Right lobe of liver (tissue), 4 donors: Measurements from ENCODE around the gene PPP1R36.

Experiments
- CTCF ChIP-seq, 4 donors: fragments of 200-600 bp in 3 of 4; fragments of 450-650 bp in 1 of 4; IDR thresholded peaks; one replicate each; pipeline versions ENCODE4 v1.5.1 to v1.8.0; 2016 to 2022; ENCODE audit warnings: antibody characterized with exemption in 4 of 4, mild to moderate bottlenecking in 2 of 4
- POLR2A ChIP-seq: fragments of 450-650 bp; IDR thresholded peaks from one replicate; pipeline ENCODE4 v1.6.1; 2017; ENCODE audit warnings: antibody characterized with exemption, mild to moderate bottlenecking
- donor health status: DM: no; HTN: no; CAD: no.
- donor health status: DM: no; HTN: no; CAD: no.
- donor health status: DM: no; HTN: yes; CAD: no.

DNA sequence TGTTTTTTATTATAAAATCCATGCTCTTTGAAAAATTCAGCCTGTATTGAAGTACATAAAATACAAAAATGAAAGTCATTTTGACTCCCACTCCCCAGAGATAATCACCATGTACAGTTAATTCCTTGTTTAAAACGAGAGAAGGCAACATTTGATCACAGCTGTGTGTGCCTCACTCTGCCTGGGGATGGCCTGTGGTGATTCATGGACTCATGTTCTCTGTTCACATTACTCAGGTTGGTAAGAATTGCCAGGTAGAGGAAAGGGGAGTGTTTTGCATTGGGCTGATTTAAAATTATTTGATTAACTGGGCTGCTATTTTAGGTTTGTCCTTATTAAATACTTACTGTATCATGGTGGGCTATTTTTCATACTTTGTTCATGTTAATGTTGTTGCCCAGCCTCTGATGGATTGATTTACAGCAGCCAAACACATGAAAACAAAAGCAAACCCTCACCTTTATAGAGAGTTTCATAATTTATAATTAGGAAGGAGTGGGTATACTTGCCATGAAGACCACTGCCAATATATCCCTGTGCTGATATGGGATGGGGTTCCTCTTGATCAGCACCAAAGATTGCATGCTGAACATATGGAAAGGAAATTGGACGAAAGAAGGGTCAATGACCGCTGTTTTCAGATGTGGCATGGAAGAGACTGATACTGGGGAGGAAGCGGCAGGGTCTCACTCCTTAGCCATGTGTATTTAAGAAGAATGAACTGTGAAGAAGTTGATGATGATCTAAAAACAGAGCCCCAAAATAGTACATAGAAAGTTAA lies 42.2 kb upstream of the PPP1R36 start:
- TF ChIP-seq CTCF (IDR thresholded peaks at IDR 0.05) (no peak), POLR2A (no peak)
